GOT3 (cell line): ENCODE results near the gene ZNF621.
A peak's percentile ranks its signal among the peaks of the same experiment; 100 is the strongest.

Experiments
- DNase-seq: peaks from one replicate; lab custom pipeline; 2025; ENCODE audit warnings: mixed read lengths; lab: John Stamatoyannopoulos, UW

ZNF621 gene

GRCh38 chr3:40524568-40525285 lies at the start of gene ZNF621:
Gene ZNF621, plus strand, starts transcription at chr3:40524960. Its CDS starts 881 bp downstream, at chr3:40525841.
- DNase-seq, result peak; percentile 72

GRCh38 chr3:40476478-40477470 lies 48.0 kb upstream of the ZNF621 start, which contains the start of gene ZNF619:
Gene ZNF619, plus strand, starts transcription at chr3:40477122. Its CDS starts 858 bp downstream, at chr3:40477980.
- DNase-seq, result no peak

GRCh38 chr3:40477666-40478065 lies 47.1 kb upstream of the ZNF621 start:
- no peak for DNase-seq

GRCh38 chr3:40487172-40487571 lies 37.6 kb upstream of the ZNF621 start:
- DNase-seq, result no peak

GRCh38 chr3:40490916-40491315 lies 33.8 kb upstream of the ZNF621 start:
- DNase-seq, result no peak

GRCh38 chr3:40494698-40495097 lies 30.1 kb upstream of the ZNF621 start:
- no peak for DNase-seq

- no peak for DNase-seq
Observed at GRCh38 chr3:40497288-40497687, 27.5 kb upstream of the ZNF621 start.

GRCh38 chr3:40499952-40500351 lies 24.8 kb upstream of the ZNF621 start:
- DNase-seq, result no peak

- DNase-seq, result no peak
Observed at GRCh38 chr3:40502034-40502433, 22.7 kb upstream of the ZNF621 start.

- DNase-seq, result peak; percentile 23
Observed at GRCh38 chr3:40504636-40505430, 19.9 kb upstream of the ZNF621 start.

- no peak for DNase-seq
Observed at GRCh38 chr3:40505599-40506462, 18.9 kb upstream of the ZNF621 start, which contains the start of gene ZNF620. Gene ZNF620, plus strand, starts transcription at chr3:40506039. Its CDS starts 314 bp downstream, at chr3:40506353.

GRCh38 chr3:40511031-40511718 lies 13.6 kb upstream of the ZNF621 start:
- no peak for DNase-seq

GRCh38 chr3:40516201-40516600 lies 8.6 kb upstream of the ZNF621 start:
- DNase-seq, result no peak

GRCh38 chr3:40518067-40518466 lies 6.7 kb upstream of the ZNF621 start:
- no peak for DNase-seq

- no peak for DNase-seq
Observed at GRCh38 chr3:40518848-40519247, 5.9 kb upstream of the ZNF621 start.

- no peak for DNase-seq
Observed at GRCh38 chr3:40521254-40521653, 3.5 kb upstream of the ZNF621 start.

- no peak for DNase-seq
Observed at GRCh38 chr3:40523781-40524180, 979 bp upstream of the ZNF621 start.

- no peak for DNase-seq
Observed at GRCh38 chr3:40524222-40524567, 565 bp upstream of the ZNF621 start.

GRCh38 chr3:40528426-40528825 lies 3.7 kb downstream of the ZNF621 start:
- DNase-seq, result no peak

- no peak for DNase-seq
Observed at GRCh38 chr3:40532252-40532651, 7.5 kb downstream of the ZNF621 start.
